IMR-90 (cell line): Measurements from ENCODE around the gene CD300C. TPM values are rescaled to one million over a fixed set of nuclear protein-coding genes. Genes with fewer than 3 reads are reported as not detected.

ENCODE experiments used
- ATAC-seq: fragments of 200-7000 bp; cut with Tn5 transposase; 2 replicates; pipeline ENCODE4 v1.9.1; 2020; ENCODE audit warnings: low read depth, mild to moderate bottlenecking, moderate library complexity
- BruUV-seq: library from RNA; stranded (reverse); fragments of 400-500 nt; replicated peaks from 2 replicates; lab custom pipeline; 2021; lab: Mats Ljungman, UMichigan
- CTCF ChIA-PET: fragments of 300-600 bp; formaldehyde crosslinking; extraction: SDS; loops from one replicate; lab custom pipeline; 2021; ENCODE audit warnings: antibody characterized with exemption; lab: Yijun Ruan, JAX
- POLR2A ChIA-PET: fragments of 300-600 bp; sonication (Branson Sonifier 250); formaldehyde crosslinking; loops from one replicate; lab custom pipeline; 2022; ENCODE audit warnings: antibody characterized with exemption; ENCODE audit not compliant: unreplicated experiment; lab: Charles Lee
- DNase-seq: peaks from one replicate; pipeline ENCODE4 v3.0.0; 2013
- H2AFZ ChIP-seq: replicated peaks from 2 replicates; pipeline ENCODE3; 2013; ENCODE audit warnings: low read length, mild to moderate bottlenecking; ENCODE audit not compliant: poor library complexity
- H2AK5ac ChIP-seq: 2 replicates; pipeline ENCODE4 v1.6.1; 2013; ENCODE audit warnings: low read depth, low read length, inconsistent platforms
- H2AK9ac ChIP-seq: replicated peaks from 2 replicates; pipeline ENCODE3; 2013; ENCODE audit warnings: mild to moderate bottlenecking, low read depth, low read length, moderate library complexity; ENCODE audit not compliant: poor library complexity
- H2BK120ac ChIP-seq: 2 replicates; pipeline ENCODE4 v1.6.1; 2013; ENCODE audit warnings: low read depth, low read length, inconsistent platforms
- H2BK15ac ChIP-seq: 3 replicates; pipeline ENCODE4 v1.6.1; 2013; ENCODE audit warnings: low read depth, low read length, inconsistent platforms
- H2BK20ac ChIP-seq: 2 replicates; pipeline ENCODE4 v1.6.1; 2013; ENCODE audit warnings: low read depth, mild to moderate bottlenecking, inconsistent platforms, low read length, moderate library complexity
- H2BK5ac ChIP-seq: 2 replicates; pipeline ENCODE4 v1.6.1; 2013; ENCODE audit warnings: mild to moderate bottlenecking, low read depth, low read length, inconsistent platforms; ENCODE audit not compliant: poor library complexity, severe bottlenecking
- H3K14ac ChIP-seq: replicated peaks from 2 replicates; pipeline ENCODE4 v1.6.1; 2013; ENCODE audit warnings: low read depth, low read length, inconsistent platforms
- H3K18ac ChIP-seq: 2 replicates; pipeline ENCODE4 v1.6.1; 2013; ENCODE audit warnings: low read depth, low read length, control low read depth
- H3K23ac ChIP-seq: 2 replicates; pipeline ENCODE4 v1.6.1; 2013; ENCODE audit warnings: low read depth, low read length, inconsistent platforms
- H3K27ac ChIP-seq: 2 replicates; pipeline ENCODE4 v1.5.1; 2013; ENCODE audit warnings: mild to moderate bottlenecking, control low read depth, low read length; ENCODE audit not compliant: insufficient read depth
- H3K27me3 ChIP-seq: 2 replicates; pipeline ENCODE4 v1.6.1; 2013; ENCODE audit warnings: low read length; ENCODE audit not compliant: control insufficient read depth, insufficient read depth
- H3K36me3 ChIP-seq: 2 replicates; pipeline ENCODE4 v1.6.1; 2013; ENCODE audit warnings: low read length, mixed read lengths; ENCODE audit not compliant: control insufficient read depth, insufficient read depth
- H3K4ac ChIP-seq: 2 replicates; pipeline ENCODE4 v1.6.1; 2013; ENCODE audit warnings: low read depth, low read length, inconsistent platforms
- H3K4me1 ChIP-seq: 2 replicates; pipeline ENCODE4 v1.6.1; 2013; ENCODE audit warnings: low read length, mixed read lengths; ENCODE audit not compliant: control insufficient read depth, insufficient read depth
- H3K4me2 ChIP-seq: 2 replicates; pipeline ENCODE4 v1.6.1; 2013; ENCODE audit warnings: low read depth, mild to moderate bottlenecking, control low read depth, low read length, moderate library complexity
- H3K4me3 ChIP-seq: 2 replicates; pipeline ENCODE4 v1.5.1; 2013; ENCODE audit warnings: low read depth, mild to moderate bottlenecking, control low read depth, low read length, moderate library complexity; ENCODE audit not compliant: insufficient read depth
- H3K56ac ChIP-seq: 2 replicates; pipeline ENCODE4 v1.6.1; 2013; ENCODE audit warnings: low read length, inconsistent platforms; ENCODE audit not compliant: insufficient read depth; ENCODE audit errors: extremely low read depth
- H3K79me1 ChIP-seq, 2 experiments: 2 replicates each; pipeline ENCODE4 v1.6.1; 2013; ENCODE audit warnings: low read length in 2 of 2, inconsistent platforms in 1 of 2, low read depth in 1 of 2
- H3K9ac ChIP-seq: 2 replicates; pipeline ENCODE4 v1.6.1; 2013; ENCODE audit warnings: low read depth, low read length, control low read depth
- H3K9me1 ChIP-seq: 2 replicates; pipeline ENCODE4 v1.6.1; 2013; ENCODE audit warnings: low read length, inconsistent platforms; ENCODE audit not compliant: insufficient read depth
- H3K9me3 ChIP-seq: 2 replicates; pipeline ENCODE4 v1.6.1; 2013; ENCODE audit warnings: low read length; ENCODE audit not compliant: control insufficient read depth, insufficient read depth
- H4K20me1 ChIP-seq: 2 replicates; pipeline ENCODE4 v1.6.1; 2013; ENCODE audit warnings: low read length, inconsistent platforms; ENCODE audit not compliant: insufficient read depth
- H4K5ac ChIP-seq: 2 replicates; pipeline ENCODE4 v1.6.1; 2013; ENCODE audit warnings: mild to moderate bottlenecking, low read depth, low read length, control low read depth
- H4K8ac ChIP-seq, 2 experiments: 2 replicates each; pipeline ENCODE4 v1.6.1; 2013; ENCODE audit warnings: low read depth in 2 of 2, low read length in 2 of 2, control low read depth in 1 of 2, inconsistent platforms in 1 of 2
- H4K91ac ChIP-seq: 2 replicates; pipeline ENCODE4 v1.6.1; 2013; ENCODE audit warnings: low read depth, low read length, inconsistent platforms; ENCODE audit not compliant: insufficient read depth
- BHLHE40 ChIP-seq: fragments of 150-350 bp; IDR thresholded peaks from 2 replicates; pipeline ENCODE4 v1.6.1; 2016; ENCODE audit warnings: mild to moderate bottlenecking, low read depth, low read length
- CEBPB ChIP-seq: IDR thresholded peaks from 2 replicates; pipeline ENCODE4 v1.6.1; 2012; ENCODE audit warnings: low read depth, low read length, improper control_type of control experiment
- CHD1 ChIP-seq: IDR thresholded peaks from 2 replicates; pipeline ENCODE4 v1.6.1; 2012; ENCODE audit warnings: low read depth, low read length, improper control_type of control experiment
- FOS ChIP-seq: fragments of 150-350 bp; IDR thresholded peaks from 2 replicates; pipeline ENCODE4 v1.6.1; 2016; ENCODE audit warnings: low read depth, low read length
- MAFK ChIP-seq: IDR thresholded peaks from 2 replicates; pipeline ENCODE4 v1.6.1; 2012; ENCODE audit warnings: low read depth, low read length, improper control_type of control experiment
- MAZ ChIP-seq: IDR thresholded peaks from 2 replicates; pipeline ENCODE4 v1.6.1; 2012; ENCODE audit warnings: low read depth, mild to moderate bottlenecking, low read length, improper control_type of control experiment, moderate library complexity, borderline replicate concordance
- MXI1 ChIP-seq: IDR thresholded peaks from 2 replicates; pipeline ENCODE4 v1.6.1; 2012; ENCODE audit warnings: low read depth, mild to moderate bottlenecking, low read length, moderate library complexity, borderline replicate concordance
- NFE2L2 ChIP-seq: fragments of 150-350 bp; IDR thresholded peaks from 2 replicates; pipeline ENCODE4 v1.6.1; 2016; ENCODE audit warnings: low read depth, mild to moderate bottlenecking, low read length
- POLR2A ChIP-seq: IDR thresholded peaks from 2 replicates; pipeline ENCODE4 v1.6.1; 2012; ENCODE audit warnings: mild to moderate bottlenecking, low read depth, low read length
- RAD21 ChIP-seq: IDR thresholded peaks from 2 replicates; pipeline ENCODE4 v1.6.1; 2012; ENCODE audit warnings: low read length, improper control_type of control experiment
- RCOR1 ChIP-seq: IDR thresholded peaks from 2 replicates; pipeline ENCODE4 v1.6.1; 2012; ENCODE audit warnings: mild to moderate bottlenecking, low read length, improper control_type of control experiment; ENCODE audit not compliant: insufficient replicate concordance
- RFX5 ChIP-seq: IDR thresholded peaks from 2 replicates; pipeline ENCODE4 v1.8.0; 2012; ENCODE audit warnings: low read depth, mild to moderate bottlenecking, low read length, moderate library complexity
- SMC3 ChIP-seq: fragments of 150-350 bp; IDR thresholded peaks from 2 replicates; pipeline ENCODE4 v1.6.1; 2016; ENCODE audit warnings: low read depth, mild to moderate bottlenecking, antibody characterized with exemption, low read length, moderate library complexity
- WGBS, 2 experiments: methylation state at CpG; one replicate each; pipeline versions ENCODE4 v1.1.5 to v1.1.7; 2013; ENCODE audit warnings: missing lambda C conversion rate in 2 of 2; ENCODE audit not compliant: insufficient read length in 1 of 2; ENCODE audit errors: extremely low coverage in 2 of 2; 5-methylcytosine and 5-hydroxymethylcytosine counted together
- dilution Hi-C: fragments of 300-500 bp; cut with HindIII; formaldehyde crosslinking; loops from one replicate; pipeline ENCODE4 v1.14.3; 2018; ENCODE audit warnings: low sequenced_read_pairs; ENCODE audit not compliant: unreplicated experiment
- in situ Hi-C: fragments of 300-500 bp; cut with MboI; formaldehyde crosslinking; loops from 3 replicates; pipeline ENCODE4 v1.14.3; 2019; ENCODE audit warnings: low sequenced_read_pairs, inconsistent platforms, mixed read lengths
- intact Hi-C: fragments of 100-400 bp; cut with micrococcal nuclease; formaldehyde crosslinking; loops from 2 replicates; pipeline ENCODE4 v1.10.0; 2022
- polyA plus RNA-seq, 3 experiments: library from polyadenylated mRNA; depleted of rRNA; stranded (reverse); fragments of >200 nt; gene quantifications; 2 replicates each; pipeline ENCODE4 v1.2.3, GENCODE V29; 2012; ENCODE audit warnings: low replicate concordance in 1 of 3
- total RNA-seq: library from RNA; depleted of rRNA; stranded (reverse); fragments of >200 nt; gene quantifications from 2 replicates; pipeline ENCODE4 v1.2.3, GENCODE V29; 2012
- TF ChIP-seq, protein P1 (sequence below): conservative IDR thresholded peaks from 2 replicates; pipeline ENCODE4 v1.5.1; 2012; ENCODE audit warnings: mild to moderate bottlenecking, low read depth, low read length, improper control_type of control experiment
- TF ChIP-seq, protein P2 (sequence below): fragments of 150-350 bp; IDR thresholded peaks from 2 replicates; pipeline ENCODE4 v1.6.1; 2017; ENCODE audit warnings: mild to moderate bottlenecking, antibody characterized with exemption, low read length, low read depth
- TF ChIP-seq, protein P3 (sequence below): fragments of 150-350 bp; IDR thresholded peaks from 2 replicates; pipeline ENCODE4 v1.6.1; 2016; ENCODE audit warnings: low read depth, mild to moderate bottlenecking, low read length, moderate library complexity, borderline replicate concordance

Gene CD300C
- total and polyA plus RNA-seq, 2 of the 4 experiments (the other 2 are of a cell fraction): not detected

DNA sequence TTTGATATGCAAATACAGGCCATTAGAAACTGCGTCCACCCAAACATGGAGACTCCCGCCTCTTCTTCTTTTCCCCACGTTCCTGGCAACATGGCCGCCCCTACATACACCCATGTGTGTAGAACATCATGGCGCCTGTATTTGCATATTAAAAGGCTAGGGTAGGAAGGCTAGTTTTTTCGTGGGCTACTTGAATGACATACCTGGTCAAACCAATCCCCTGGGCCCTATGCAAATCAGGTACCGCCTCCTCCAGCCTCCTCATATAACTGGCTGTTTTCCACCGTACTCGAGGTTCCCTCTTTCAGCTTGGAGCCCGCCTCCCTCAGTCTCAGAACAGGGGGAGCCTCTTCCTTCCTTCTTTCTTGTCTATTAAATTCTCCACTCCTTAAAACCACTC, 13.8 kb downstream of the CD300C start:
- CTCF ChIA-PET: no interaction called here
- H2BK20ac ChIP-seq: no peak overlapping the region
- H3K9me3 ChIP-seq: peaks cover 22% of the 10 kb centered on the region
- TF ChIP-seq MAFK: no peak
- TF ChIP-seq MXI1: no peak
- TF ChIP-seq, protein P1, sequence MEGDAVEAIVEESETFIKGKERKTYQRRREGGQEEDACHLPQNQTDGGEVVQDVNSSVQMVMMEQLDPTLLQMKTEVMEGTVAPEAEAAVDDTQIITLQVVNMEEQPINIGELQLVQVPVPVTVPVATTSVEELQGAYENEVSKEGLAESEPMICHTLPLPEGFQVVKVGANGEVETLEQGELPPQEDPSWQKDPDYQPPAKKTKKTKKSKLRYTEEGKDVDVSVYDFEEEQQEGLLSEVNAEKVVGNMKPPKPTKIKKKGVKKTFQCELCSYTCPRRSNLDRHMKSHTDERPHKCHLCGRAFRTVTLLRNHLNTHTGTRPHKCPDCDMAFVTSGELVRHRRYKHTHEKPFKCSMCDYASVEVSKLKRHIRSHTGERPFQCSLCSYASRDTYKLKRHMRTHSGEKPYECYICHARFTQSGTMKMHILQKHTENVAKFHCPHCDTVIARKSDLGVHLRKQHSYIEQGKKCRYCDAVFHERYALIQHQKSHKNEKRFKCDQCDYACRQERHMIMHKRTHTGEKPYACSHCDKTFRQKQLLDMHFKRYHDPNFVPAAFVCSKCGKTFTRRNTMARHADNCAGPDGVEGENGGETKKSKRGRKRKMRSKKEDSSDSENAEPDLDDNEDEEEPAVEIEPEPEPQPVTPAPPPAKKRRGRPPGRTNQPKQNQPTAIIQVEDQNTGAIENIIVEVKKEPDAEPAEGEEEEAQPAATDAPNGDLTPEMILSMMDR: no peak
- no peak for TF ChIP-seq NFE2L2
- TF ChIP-seq FOS: no peak
- TF ChIP-seq SMC3: no peak
- no peak for TF ChIP-seq RAD21
- no peak for TF ChIP-seq CHD1
- no peak for TF ChIP-seq BHLHE40
- TF ChIP-seq, protein P2, sequence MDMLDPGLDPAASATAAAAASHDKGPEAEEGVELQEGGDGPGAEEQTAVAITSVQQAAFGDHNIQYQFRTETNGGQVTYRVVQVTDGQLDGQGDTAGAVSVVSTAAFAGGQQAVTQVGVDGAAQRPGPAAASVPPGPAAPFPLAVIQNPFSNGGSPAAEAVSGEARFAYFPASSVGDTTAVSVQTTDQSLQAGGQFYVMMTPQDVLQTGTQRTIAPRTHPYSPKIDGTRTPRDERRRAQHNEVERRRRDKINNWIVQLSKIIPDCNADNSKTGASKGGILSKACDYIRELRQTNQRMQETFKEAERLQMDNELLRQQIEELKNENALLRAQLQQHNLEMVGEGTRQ: no peak
- no peak for TF ChIP-seq RCOR1
- TF ChIP-seq, protein P3, sequence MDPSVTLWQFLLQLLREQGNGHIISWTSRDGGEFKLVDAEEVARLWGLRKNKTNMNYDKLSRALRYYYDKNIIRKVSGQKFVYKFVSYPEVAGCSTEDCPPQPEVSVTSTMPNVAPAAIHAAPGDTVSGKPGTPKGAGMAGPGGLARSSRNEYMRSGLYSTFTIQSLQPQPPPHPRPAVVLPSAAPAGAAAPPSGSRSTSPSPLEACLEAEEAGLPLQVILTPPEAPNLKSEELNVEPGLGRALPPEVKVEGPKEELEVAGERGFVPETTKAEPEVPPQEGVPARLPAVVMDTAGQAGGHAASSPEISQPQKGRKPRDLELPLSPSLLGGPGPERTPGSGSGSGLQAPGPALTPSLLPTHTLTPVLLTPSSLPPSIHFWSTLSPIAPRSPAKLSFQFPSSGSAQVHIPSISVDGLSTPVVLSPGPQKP: no peak
- TF ChIP-seq MAZ: no peak
- no peak for TF ChIP-seq POLR2A
- no peak for TF ChIP-seq CEBPB
- no peak for TF ChIP-seq RFX5
- H3K9ac ChIP-seq: no peak overlapping the region
- no peak overlapping the region for H3K23ac ChIP-seq
- dilution Hi-C loops: no loop called here
- no peak overlapping the region for H2BK15ac ChIP-seq
- H3K27ac ChIP-seq: no peak overlapping the region
- no peak overlapping the region for H3K18ac ChIP-seq
- intact Hi-C loops: no loop called here
- no peak overlapping the region for H3K4me2 ChIP-seq
- no peak overlapping the region for H2BK5ac ChIP-seq
- WGBS, 2 experiments: no CpG with 5 or more reads among the region's 10 CpGs
- H3K56ac ChIP-seq: no peak overlapping the region
- no peak overlapping the region for H2AK5ac ChIP-seq
- H4K5ac ChIP-seq: no peak overlapping the region
- no peak overlapping the region for H2AFZ ChIP-seq
- H3K36me3 ChIP-seq: no peaks in the 10 kb centered on the region
- POLR2A ChIA-PET: no interaction called here
- H4K8ac ChIP-seq: no peak overlapping the region
- no peak overlapping the region for H3K14ac ChIP-seq
- H3K4me1 ChIP-seq: no peaks in the 10 kb centered on the region
- H3K27me3 ChIP-seq: no peaks in the 10 kb centered on the region
- no peak overlapping the region for H2AK9ac ChIP-seq
- no peak overlapping the region for H3K4me3 ChIP-seq
- H4K91ac ChIP-seq: no peak overlapping the region
- no peaks in the 10 kb centered on the region for H4K20me1 ChIP-seq
- no peak for DNase-seq
- no peaks in the 10 kb centered on the region for H3K9me1 ChIP-seq
- no peak overlapping the region for H2BK120ac ChIP-seq
- in situ Hi-C loops: no loop called here
- no peaks in the 10 kb centered on the region for H3K79me1 ChIP-seq
- BruUV-seq: no TSS peak
- no peak overlapping the region for H3K4ac ChIP-seq
- ATAC-seq: no peak
